ENCODE data around the gene PREX1. TPM values are rescaled to one million over a fixed set of nuclear protein-coding genes. Genes with fewer than 3 reads are reported as not detected.
"Not testable (repeated sequence)": the region's sequence is repeated elsewhere in the genome, so short reads cannot be mapped to it uniquely, and the experiment has no call there.

PREX1 gene
- total RNA-seq, 1 experiment from 2014 or later, result 0.10 TPM

- DNase-seq (ENCODE audit: extremely low read depth, low read depth), result no peak
These were observed 66.6 kb downstream of the PREX1 start for GRCh38 chr20:48761023-48761785.

GRCh38 chr20:48760403-48760983 lies 67.3 kb downstream of the PREX1 start:
- DNase-seq (ENCODE audit: extremely low read depth, low read depth), result no peak

- DNase-seq (ENCODE audit: extremely low read depth, low read depth), result no peak
These were observed 68.1 kb downstream of the PREX1 start for GRCh38 chr20:48759631-48760245.

GRCh38 chr20:48758206-48758820 lies 69.5 kb downstream of the PREX1 start:
- DNase-seq (ENCODE audit: extremely low read depth, low read depth), result no peak

- not testable (repeated sequence) for DNase-seq (ENCODE audit: extremely low read depth, low read depth)
These were observed 71.0 kb downstream of the PREX1 start for GRCh38 chr20:48756774-48757173.

GRCh38 chr20:48754292-48754691 lies 73.5 kb downstream of the PREX1 start:
- DNase-seq (ENCODE audit: extremely low read depth, low read depth), result no peak

GRCh38 chr20:48752963-48753362 lies 74.8 kb downstream of the PREX1 start:
- DNase-seq (ENCODE audit: extremely low read depth, low read depth), result no peak

- DNase-seq (ENCODE audit: extremely low read depth, low read depth), result no peak
These were observed 75.9 kb downstream of the PREX1 start for GRCh38 chr20:48751871-48752270.

- DNase-seq (ENCODE audit: extremely low read depth, low read depth), result no peak
These were observed 76.7 kb downstream of the PREX1 start for GRCh38 chr20:48750941-48751635.

GRCh38 chr20:48750376-48750775 lies 77.4 kb downstream of the PREX1 start:
- no peak for DNase-seq (ENCODE audit: extremely low read depth, low read depth)

- no peak for DNase-seq (ENCODE audit: extremely low read depth, low read depth)
These were observed 78.4 kb downstream of the PREX1 start for GRCh38 chr20:48749437-48749836.

GRCh38 chr20:48748556-48748955 lies 79.2 kb downstream of the PREX1 start:
- DNase-seq (ENCODE audit: extremely low read depth, low read depth), result no peak

- no peak for DNase-seq (ENCODE audit: extremely low read depth, low read depth)
These were observed 79.9 kb downstream of the PREX1 start for GRCh38 chr20:48747840-48748414.

GRCh38 chr20:48745330-48745729 lies 82.5 kb downstream of the PREX1 start:
- DNase-seq (ENCODE audit: extremely low read depth, low read depth), result no peak

- DNase-seq (ENCODE audit: extremely low read depth, low read depth), result no peak
These were observed 83.3 kb downstream of the PREX1 start for GRCh38 chr20:48744515-48744914.

- no peak for DNase-seq (ENCODE audit: extremely low read depth, low read depth)
These were observed 84.0 kb downstream of the PREX1 start for GRCh38 chr20:48743807-48744206.

- no peak for DNase-seq (ENCODE audit: extremely low read depth, low read depth)
These were observed 84.7 kb downstream of the PREX1 start for GRCh38 chr20:48742912-48743680.

- DNase-seq (ENCODE audit: extremely low read depth, low read depth), result no peak
These were observed 85.6 kb downstream of the PREX1 start for GRCh38 chr20:48742233-48742632.

GRCh38 chr20:48741669-48742068 lies 86.1 kb downstream of the PREX1 start:
- no peak for DNase-seq (ENCODE audit: extremely low read depth, low read depth)

GRCh38 chr20:48740712-48741111 lies 87.1 kb downstream of the PREX1 start:
- DNase-seq (ENCODE audit: extremely low read depth, low read depth), result no peak

Measured in NCI-H460 (cell line).